Spinal cord (tissue), 10 donors: Measurements from ENCODE around the gene PRMT5. TPM values are rescaled to one million over a fixed set of nuclear protein-coding genes. Genes with fewer than 3 reads are reported as not detected.
A peak's percentile ranks its signal among the peaks of the same experiment; 100 is the strongest.

Source experiments
- DNase-seq, 6 donors: peaks; one replicate each; pipeline versions ENCODE4 v3.0.0 to v3.0.0-alpha.2; 2013 to 2015; ENCODE audit warnings: low spot score in 6 of 6, low read depth in 4 of 6
- H3K27ac ChIP-seq: one replicate; pipeline ENCODE4 v1.5.1; 2013; ENCODE audit warnings: low read depth, low read length, control low read depth
- H3K27me3 ChIP-seq: one replicate; pipeline ENCODE4 v1.6.1; 2013; ENCODE audit warnings: low read length; ENCODE audit not compliant: control insufficient read depth, insufficient read depth
- H3K36me3 ChIP-seq: one replicate; pipeline ENCODE4 v1.6.1; 2013; ENCODE audit warnings: low read length; ENCODE audit not compliant: control insufficient read depth, insufficient read depth
- H3K4me1 ChIP-seq: one replicate; pipeline ENCODE4 v1.6.1; 2013; ENCODE audit warnings: low read length; ENCODE audit not compliant: control insufficient read depth, insufficient read depth
- H3K4me3 ChIP-seq: one replicate; pipeline ENCODE4 v1.5.1; 2013; ENCODE audit warnings: low read depth, low read length, control low read depth
- H3K9me3 ChIP-seq: one replicate; pipeline ENCODE4 v1.6.1; 2013; ENCODE audit warnings: low read length; ENCODE audit not compliant: control insufficient read depth, insufficient read depth
- WGBS: methylation state at CpG from one replicate; pipeline ENCODE4 v1.1.5; 2013; ENCODE audit warnings: missing lambda C conversion rate; ENCODE audit not compliant: insufficient coverage; 5-methylcytosine and 5-hydroxymethylcytosine counted together
- polyA plus RNA-seq, 2 donors: library from polyadenylated mRNA; unstranded; fragments of 120-200 nt; gene quantifications; one replicate each; pipeline ENCODE4 v1.2.1, GENCODE V29; 2013; ENCODE audit not compliant: insufficient read length in 2 of 2
- total RNA-seq, 2 donors: library from RNA; depleted of rRNA in 1 of 2; stranded (reverse); fragments of 120-200 nt in 1 of 2; fragments of >200 nt in 1 of 2; gene quantifications; one replicate each; pipeline versions ENCODE4 v1.2.3 to v1.2.4, GENCODE V29; 2013 to 2014
- donor health status: healthy.

PRMT5 gene
- total and polyA plus RNA-seq, 4 donors, result 51.3 to 88.8 (median 71.9) TPM

DNA sequence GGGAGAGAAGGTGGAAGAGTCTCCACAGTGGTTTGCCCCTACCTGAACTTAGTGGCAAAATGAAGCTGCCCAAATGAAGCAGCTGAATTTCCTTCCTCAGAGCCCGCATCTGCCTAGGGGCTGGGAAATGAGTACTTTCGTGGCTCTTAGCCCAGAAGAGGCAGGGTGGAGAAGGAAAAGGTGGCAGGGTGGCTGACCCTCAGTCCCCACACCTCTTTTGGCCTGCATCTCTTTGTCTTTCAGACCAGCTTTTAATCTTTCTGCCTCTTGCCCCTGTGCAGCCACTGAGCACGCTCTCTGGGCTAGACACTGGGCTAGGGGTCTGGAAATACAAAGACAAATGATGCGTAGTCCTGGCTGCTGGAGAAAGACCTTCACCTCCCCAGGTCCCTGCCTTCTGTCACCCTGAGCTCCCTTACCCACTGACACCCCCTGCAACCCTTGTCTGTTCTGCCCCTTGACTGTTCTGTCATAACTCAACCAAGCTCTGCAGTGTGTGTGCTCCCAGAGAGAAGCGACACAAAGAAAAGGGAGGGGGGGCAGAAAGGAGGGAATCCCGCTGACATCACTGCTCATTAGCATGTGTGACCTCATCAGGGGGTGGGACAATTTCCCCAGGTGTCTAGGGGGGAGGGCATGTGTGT, 46.5 kb downstream of the PRMT5 start:
- peak in 3 of 6 donors; percentile 81 to 98 (median 95) for DNase-seq
- 13% methylated on average over 4 of the region's 6 CpGs for WGBS
- Histone ChIP-seq H3K27me3 (no peaks in the 10 kb centered on the region), H3K4me1 (peaks cover 48% of the 10 kb centered on the region), H3K27ac (peak overlapping the region; percentile 19), H3K36me3 (peaks cover 15% of the 10 kb centered on the region), H3K4me3 (no peak overlapping the region), H3K9me3 (no peaks in the 10 kb centered on the region)

GRCh38 chr14:22882064-22882463, 47.1 kb downstream of the PRMT5 start:
- Histone ChIP-seq H3K27ac (no peak overlapping the region), H3K4me3 (no peak overlapping the region), H3K36me3 (peaks cover 20% of the 10 kb centered on the region), H3K9me3 (no peaks in the 10 kb centered on the region), H3K27me3 (no peaks in the 10 kb centered on the region), H3K4me1 (peaks cover 42% of the 10 kb centered on the region)
- no peak for DNase-seq
- 53% methylated on average over 4 of the region's 7 CpGs for WGBS

GRCh38 chr14:22878271-22879246, 50.6 kb downstream of the PRMT5 start:
- no peak for DNase-seq
- H3K4me1 ChIP-seq, result peaks cover 16% of the 10 kb centered on the region
- H3K36me3 ChIP-seq, result peaks cover 44% of the 10 kb centered on the region
- H3K27ac ChIP-seq, result no peak overlapping the region
- 80% methylated on average over 7 of the region's 8 CpGs for WGBS
- no peak overlapping the region for H3K4me3 ChIP-seq
- no peaks in the 10 kb centered on the region for H3K27me3 ChIP-seq
- no peaks in the 10 kb centered on the region for H3K9me3 ChIP-seq

DNA sequence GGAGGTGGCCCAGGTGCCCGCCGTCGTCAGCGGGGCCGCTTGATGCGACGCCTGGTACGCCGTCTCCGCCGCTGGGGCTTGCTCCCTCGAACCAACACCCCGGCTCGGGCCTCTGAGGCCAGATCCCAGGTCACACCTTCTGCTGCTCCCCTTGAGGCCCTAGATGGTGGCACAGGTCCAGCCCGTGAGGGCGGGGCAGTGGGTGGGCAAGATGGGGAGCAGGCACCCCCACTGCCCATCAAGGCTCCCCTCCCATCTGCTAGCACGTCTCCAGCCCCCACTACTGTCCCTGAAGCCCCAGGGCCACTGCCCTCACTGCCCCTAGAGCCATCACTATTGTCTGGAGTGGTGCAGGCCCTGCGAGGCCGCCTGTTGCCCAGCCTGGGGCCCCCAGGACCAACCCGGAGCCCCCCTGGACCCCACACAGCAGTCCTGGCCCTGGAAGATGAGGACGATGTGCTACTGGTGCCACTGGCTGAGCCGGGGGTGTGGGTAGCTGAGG, 52.1 kb downstream of the PRMT5 start:
- Histone ChIP-seq H3K36me3 (peaks cover 44% of the 10 kb centered on the region), H3K27me3 (no peaks in the 10 kb centered on the region), H3K4me1 (peaks cover 8% of the 10 kb centered on the region), H3K9me3 (no peaks in the 10 kb centered on the region), H3K27ac (no peak overlapping the region), H3K4me3 (no peak overlapping the region)
- DNase-seq, result no peak
- WGBS, result 95% methylated on average over 22 of the region's 22 CpGs

- H3K4me3 ChIP-seq, result no peak overlapping the region
- WGBS, result 94% methylated on average over 20 of the region's 20 CpGs
- H3K27ac ChIP-seq, result no peak overlapping the region
- DNase-seq, result no peak
- H3K9me3 ChIP-seq, result no peaks in the 10 kb centered on the region
- peaks cover 9% of the 10 kb centered on the region for H3K4me1 ChIP-seq
- peaks cover 44% of the 10 kb centered on the region for H3K36me3 ChIP-seq
- no peaks in the 10 kb centered on the region for H3K27me3 ChIP-seq
These were observed 53.3 kb downstream of the PRMT5 start for GRCh38 chr14:22875748-22876319.

DNA sequence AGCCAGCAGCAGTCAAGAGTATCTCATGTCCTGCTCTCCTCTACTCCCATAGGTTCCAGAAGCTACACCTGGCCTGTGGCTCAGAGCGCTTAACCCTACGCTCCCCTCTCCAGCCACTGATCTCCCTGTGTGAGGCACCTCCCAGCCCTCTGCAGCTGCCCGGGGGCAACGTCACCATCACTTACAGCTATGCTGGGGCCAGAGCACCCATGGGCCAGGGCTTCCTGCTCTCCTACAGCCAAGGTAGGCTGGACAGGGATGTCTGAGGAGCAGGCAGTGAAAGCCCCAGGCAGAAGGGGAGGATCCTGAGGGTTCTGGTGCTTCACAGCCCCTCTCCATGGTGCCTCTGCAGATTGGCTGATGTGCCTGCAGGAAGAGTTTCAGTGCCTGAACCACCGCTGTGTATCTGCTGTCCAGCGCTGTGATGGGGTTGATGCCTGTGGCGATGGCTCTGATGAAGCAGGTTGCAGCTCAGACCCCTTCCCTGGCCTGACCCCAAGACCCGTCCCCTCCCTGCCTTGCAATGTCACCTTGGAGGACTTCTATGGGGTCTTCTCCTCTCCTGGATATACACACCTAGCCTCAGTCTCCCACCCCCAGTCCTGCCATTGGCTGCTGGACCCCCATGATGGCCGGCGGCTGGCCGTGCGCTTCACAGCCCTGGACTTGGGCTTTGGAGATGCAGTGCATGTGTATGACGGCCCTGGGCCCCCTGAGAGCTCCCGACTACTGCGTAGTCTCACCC, 54.0 kb downstream of the PRMT5 start:
- H3K36me3 ChIP-seq, result peaks cover 44% of the 10 kb centered on the region
- 92% methylated on average over 15 of the region's 15 CpGs for WGBS

DNA sequence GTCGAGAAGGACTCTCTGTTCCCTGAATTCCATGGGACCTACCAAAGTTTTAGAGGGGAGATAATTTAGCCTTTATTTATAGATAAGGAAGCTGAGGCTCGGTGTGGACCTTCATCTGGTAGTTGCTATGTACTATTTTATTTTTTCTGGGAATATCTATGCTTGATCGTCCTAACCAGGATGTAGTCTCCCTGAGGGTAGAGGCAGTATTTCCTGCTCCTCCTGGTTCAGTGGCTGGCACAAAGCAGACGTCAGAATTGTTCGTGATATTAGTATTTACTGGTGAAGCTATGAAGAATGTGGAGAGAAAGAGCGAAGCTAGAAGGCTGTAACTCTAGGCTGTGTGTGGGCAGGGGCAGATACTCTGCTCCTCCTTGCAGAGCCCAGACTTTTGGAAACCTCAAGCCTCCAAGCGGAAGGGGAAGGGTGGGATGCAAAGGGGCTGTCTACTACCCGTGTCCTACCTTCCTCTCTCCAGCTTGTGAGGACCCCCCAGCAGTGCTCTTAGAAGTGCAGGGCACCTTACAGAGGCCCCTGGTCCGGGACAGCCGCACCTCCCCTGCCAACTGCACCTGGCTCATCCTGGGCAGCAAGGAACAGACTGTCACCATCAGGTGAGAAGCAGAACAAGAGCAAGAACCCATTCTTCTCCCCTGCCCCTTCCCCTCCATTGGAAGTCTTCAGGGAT, 56.2 kb downstream of the PRMT5 start:
- 73% methylated on average over 7 of the region's 10 CpGs for WGBS
- no peaks in the 10 kb centered on the region for H3K9me3 ChIP-seq
- H3K4me3 ChIP-seq, result peak overlapping the region; percentile 55
- H3K36me3 ChIP-seq, result peaks cover 32% of the 10 kb centered on the region
- no peaks in the 10 kb centered on the region for H3K27me3 ChIP-seq
- peak overlapping the region; percentile 67 for H3K27ac ChIP-seq
- H3K4me1 ChIP-seq, result peaks cover 14% of the 10 kb centered on the region
- no peak for DNase-seq

More for the DNA sequence above, 54.0 kb downstream of the PRMT5 start:
- H3K4me1 ChIP-seq, result peaks cover 12% of the 10 kb centered on the region
- no peak overlapping the region for H3K4me3 ChIP-seq
- H3K9me3 ChIP-seq, result no peaks in the 10 kb centered on the region
- no peak overlapping the region for H3K27ac ChIP-seq
- H3K27me3 ChIP-seq, result no peaks in the 10 kb centered on the region
- no peak for DNase-seq

DNA sequence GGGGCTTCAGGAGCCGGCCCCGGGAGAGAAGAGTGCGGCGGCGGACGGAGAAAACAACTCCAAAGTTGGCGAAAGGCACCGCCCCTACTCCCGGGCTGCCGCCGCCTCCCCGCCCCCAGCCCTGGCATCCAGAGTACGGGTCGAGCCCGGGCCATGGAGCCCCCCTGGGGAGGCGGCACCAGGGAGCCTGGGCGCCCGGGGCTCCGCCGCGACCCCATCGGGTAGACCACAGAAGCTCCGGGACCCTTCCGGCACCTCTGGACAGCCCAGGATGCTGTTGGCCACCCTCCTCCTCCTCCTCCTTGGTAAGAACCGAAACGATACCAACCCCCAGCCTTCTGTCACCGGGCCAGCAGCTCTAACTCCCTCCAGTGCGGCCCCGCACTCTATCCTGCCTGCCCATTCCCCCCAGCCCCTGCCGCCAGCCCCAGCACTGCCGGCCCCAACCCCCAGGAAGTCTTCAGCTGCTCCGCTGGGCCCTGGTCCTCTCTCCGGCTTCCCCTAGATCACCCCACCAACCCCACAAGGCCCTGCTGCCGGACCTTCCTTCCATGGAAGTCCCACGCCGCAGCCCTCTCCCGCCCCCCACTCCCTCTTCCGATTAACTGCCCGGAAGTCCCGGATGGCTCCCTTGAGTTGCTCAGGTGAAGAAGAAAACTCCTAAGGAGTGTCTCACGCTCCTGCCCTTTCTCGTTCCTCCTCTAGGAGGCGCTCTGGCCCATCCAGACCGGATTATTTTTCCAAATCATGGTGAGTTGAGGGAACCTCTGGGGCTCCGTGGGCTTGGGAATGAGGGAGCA, 56.9 kb downstream of the PRMT5 start:
- peak in 2 of 6 donors; percentile 83 to 89 for DNase-seq
- Histone ChIP-seq H3K4me1 (peaks cover 14% of the 10 kb centered on the region), H3K36me3 (peaks cover 25% of the 10 kb centered on the region), H3K9me3 (no peaks in the 10 kb centered on the region), H3K27me3 (no peaks in the 10 kb centered on the region), H3K4me3 (peak overlapping the region; percentile 55), H3K27ac (peak overlapping the region; percentile 67)
- WGBS, result 0% methylated on average over 35 of the region's 45 CpGs
